NCI-H146 (cell line): ENCODE measurements around the gene IFNA21.
"Not testable (repeated sequence)": the region's sequence is repeated elsewhere in the genome, so short reads cannot be mapped to it uniquely, and the experiment has no call there.

Experiments used
- DNase-seq: peaks from one replicate; lab custom pipeline; 2025; lab: John Stamatoyannopoulos, UW

Gene IFNA21

DNA sequence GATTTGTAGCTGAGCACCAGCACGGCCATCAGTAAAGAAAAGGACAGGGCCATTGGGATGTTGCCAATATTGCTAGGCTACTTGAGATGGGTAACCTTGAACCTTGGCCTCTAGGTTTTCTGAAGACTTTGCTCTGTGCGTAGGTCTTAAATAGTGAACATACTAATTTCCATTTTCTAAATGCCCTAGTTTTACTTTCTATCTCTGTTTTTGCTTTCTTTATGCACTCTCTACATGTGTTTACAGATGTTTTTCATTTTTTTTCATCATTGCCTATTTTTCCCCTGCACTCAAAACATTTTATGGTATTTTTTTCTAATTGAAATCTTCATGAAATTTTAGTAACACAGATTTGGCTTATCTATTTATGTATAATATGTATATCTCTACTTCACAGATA, at the start of gene IFNA21:
Gene IFNA21, minus strand, starts transcription at position 101 of the 400 bp plus-strand sequence. Its CDS starts 48 bp downstream, at position 53.
- DNase-seq = not testable (repeated sequence)

DNA sequence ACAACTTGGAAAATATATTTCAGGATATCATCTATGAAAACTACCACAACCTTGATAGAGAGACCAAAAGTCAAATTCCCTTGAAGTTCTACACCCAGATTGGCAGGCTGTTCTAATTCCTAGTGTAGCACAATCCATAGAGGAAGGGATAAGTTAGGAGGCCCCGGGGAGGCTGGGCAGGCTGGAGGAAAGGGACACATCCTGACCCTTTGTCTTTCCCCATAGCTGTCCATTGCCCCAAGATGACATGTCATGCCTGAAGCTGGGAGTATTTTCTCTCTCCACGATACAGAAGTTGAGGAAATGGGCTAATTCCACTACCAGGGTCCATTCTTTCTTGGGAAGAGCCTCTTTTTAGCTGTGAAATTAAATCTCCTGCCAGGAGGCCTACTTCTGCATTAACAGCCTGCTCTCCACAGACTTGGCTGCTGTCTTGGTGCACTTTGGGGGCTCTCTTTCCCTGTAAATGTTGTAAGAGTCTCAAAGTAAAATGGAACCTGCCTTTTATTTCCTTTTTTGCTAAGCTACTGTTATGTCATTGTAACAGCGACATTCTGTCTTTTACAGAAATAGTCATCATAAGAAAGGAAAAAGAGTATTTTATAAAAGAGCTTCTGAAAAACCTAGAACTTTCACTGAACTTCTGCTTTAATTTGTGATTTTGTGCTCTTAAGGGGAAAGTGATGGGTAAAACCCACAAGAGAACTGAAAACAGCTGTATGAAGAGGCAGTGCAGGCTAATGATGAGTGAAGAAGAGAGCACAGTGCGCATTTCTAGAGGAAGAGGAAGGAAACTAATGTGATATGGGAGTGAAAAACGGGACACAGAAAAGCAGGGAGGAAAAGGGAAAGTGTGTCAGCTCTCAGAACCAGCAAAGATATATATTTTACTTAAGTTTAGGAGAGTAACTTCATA, 47.2 kb upstream of the IFNA21 start:
- DNase-seq = not testable (repeated sequence)

- DNase-seq = not testable (repeated sequence)
Measured at GRCh38 chr9:21212160-21212559, 45.7 kb upstream of the IFNA21 start.

DNA sequence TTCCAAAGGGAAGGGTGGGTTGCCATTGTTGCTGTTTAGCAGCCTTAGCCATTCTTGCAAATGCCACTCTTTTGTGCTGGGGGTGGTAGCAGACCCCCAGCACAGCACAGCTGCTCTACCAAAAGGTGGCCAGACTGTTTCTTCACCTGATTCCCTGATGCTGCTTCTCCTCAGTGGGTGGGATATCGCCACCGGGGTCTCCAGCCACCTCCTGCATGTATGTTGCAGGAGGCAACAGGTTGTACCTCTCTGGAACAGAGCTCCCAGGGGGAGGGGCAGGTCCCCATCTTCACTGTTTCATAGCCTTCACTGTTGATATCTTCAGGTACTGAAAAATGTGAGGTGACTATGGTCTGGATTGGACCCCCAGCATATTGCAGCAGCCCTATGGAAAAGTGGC, 44.3 kb upstream of the IFNA21 start:
- not testable (repeated sequence) for DNase-seq

- no peak for DNase-seq
Measured at GRCh38 chr9:21210311-21210710, 43.9 kb upstream of the IFNA21 start.

GRCh38 chr9:21207043-21207442, 40.6 kb upstream of the IFNA21 start, which contains the start of gene IFNA10:
Gene IFNA10, minus strand, starts transcription at chr9:21207143. Its CDS starts 46 bp downstream, at chr9:21207097.
- not testable (repeated sequence) for DNase-seq

- no peak for DNase-seq
Measured at GRCh38 chr9:21205204-21205603, 38.7 kb upstream of the IFNA21 start.

DNA sequence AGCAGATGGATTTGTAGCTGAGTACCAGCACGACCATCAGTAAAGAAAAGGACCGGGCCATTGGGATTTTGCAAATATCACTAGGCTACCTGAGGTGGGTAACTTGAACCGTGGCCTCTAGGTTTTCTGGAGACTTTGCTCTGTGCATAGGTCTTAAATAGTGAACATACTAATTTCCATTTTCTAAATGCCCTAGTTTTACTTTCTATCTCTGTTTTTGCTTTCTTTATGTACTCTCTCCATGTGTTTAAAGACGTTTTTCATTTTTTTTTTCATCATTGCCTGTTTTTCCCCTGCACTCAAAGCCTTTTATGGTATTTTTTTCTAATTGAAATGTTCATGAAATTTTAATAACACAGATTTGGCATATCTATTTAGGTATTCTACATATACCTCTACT, 35.6 kb upstream of the IFNA21 start, which contains the start of gene IFNA7:
Gene IFNA7, minus strand, starts transcription at position 101 of the 400 bp plus-strand sequence. Its CDS starts 40 bp downstream, at position 61.
- not testable (repeated sequence) for DNase-seq

- DNase-seq = not testable (repeated sequence)
Measured at GRCh38 chr9:21194867-21195776, 28.7 kb upstream of the IFNA21 start.

DNA sequence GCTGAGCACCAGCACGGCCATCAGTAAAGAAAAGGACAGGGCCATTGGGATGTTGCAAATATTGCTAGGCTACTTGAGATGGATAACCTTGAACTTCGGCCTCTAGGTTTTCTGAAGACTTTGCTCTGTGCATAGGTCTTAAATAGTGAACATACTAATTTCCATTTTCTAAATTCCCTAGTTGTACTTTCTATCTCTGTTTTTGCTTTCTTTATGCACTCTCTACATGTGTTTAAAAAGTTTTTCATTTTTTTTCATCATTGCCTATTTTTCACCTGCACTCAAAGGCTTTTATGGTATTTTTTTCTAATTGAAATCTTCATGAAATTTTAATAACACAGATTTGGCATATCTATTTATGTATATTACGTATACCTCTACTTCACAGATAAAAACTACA, 21.0 kb upstream of the IFNA21 start, which contains the start of gene IFNA4:
Gene IFNA4, minus strand, starts transcription at position 101 of the 400 bp plus-strand sequence. Its CDS starts 56 bp downstream, at position 45.
- not testable (repeated sequence) for DNase-seq

DNA sequence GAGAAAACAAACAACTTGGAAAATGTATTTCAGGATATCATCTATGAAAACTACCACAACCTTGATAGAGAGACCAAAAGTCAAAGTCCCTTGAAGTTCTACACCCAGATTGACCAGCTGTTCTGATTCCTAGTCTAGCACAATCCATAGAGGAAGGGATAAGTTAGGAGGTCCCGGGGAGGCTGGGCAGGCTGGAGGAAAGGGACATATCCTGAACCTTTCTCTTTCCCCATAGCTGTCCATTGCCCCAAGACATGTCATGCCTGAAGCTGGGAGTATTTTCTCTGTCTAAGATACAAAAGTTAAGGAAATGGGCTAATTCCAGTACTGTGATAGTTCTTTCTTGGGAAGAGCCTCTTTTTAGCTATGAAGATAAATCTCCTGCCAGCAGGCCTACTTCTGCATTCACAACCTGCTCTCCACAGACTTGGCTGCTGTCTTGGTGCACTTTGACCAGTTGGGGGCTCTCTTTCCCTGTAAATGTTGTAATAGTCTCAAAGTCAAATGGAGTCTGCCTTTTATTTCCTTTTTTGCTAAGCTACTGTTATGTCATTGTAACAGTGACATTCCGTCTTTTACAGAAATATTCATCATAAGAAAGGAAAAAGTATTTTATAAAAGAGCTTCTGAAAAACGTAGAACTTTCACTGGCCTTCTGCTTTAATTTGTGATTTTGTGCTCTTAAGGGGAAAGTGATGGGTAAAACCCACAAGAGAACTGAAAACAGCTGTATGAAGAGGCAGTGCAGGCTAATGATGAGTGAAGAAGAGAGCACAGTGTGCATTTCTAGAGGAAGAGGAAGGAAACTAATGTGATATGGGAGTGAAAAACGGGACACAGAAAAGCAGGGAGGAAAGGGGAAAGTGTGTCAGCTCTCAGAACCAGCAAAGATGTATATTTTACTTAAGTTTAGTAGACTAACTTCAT, 16.6 kb upstream of the IFNA21 start:
- DNase-seq = not testable (repeated sequence)

DNA sequence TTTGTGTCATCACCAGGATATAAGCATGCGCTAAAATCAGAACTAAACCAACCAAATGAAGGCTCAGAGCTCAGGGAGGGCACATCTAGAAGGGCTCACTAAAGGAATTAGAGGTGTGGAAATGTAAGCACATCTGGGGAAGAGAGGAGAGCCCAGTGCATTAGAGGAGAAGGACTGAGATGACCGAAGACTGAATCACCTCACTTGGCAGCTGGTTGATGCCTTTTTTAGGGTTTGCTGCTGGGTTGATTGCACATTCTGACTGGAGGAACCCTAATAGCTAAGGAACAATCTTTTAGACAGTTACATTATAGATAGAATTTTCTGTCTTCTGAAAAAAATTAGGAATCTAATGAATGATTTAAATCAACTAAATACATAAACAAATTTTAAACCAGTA, 8.2 kb upstream of the IFNA21 start:
- DNase-seq = no peak

GRCh38 chr9:21172156-21172555, 5.7 kb upstream of the IFNA21 start:
- DNase-seq = no peak

DNA sequence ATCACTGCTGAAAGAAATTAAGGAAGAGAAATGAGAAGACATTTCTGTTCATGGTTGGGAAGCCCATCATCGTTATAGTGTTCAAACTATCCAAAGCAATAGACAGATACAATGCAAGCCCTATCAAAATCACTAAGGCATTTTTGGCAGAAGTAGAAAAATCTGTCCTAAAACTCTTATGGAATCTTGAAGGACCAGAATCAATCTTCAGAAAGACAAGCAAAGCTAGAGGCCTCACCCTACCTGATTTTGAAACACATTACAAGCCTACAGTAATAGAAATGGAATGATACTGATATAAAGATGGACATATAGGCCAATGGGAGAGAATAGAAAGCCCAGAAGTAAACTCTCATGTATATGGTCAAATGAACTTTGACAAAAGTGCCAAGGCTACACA, 4.9 kb upstream of the IFNA21 start:
- DNase-seq = no peak

- no peak for DNase-seq
Measured at GRCh38 chr9:21165516-21165915, 944 bp downstream of the IFNA21 start.

DNA sequence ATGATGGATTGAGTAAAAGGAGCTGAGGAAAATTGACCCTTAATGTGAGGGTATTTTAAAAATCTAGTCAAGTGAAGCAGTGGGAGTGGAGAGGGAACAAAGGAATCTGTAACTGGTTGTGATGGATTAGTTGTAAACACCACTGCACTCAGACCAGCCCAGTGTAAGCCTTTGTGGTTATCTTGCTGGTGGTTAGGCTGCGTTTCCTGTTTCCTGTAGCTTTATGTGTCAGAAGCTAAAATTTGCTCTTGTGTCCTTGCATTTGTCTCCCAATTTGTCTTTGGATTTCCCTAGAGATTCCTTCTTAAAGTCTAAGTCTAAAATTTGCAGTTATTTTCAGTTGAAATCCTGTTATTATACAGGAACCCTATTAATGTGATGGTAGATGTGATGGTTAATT, 6.3 kb downstream of the IFNA21 start:
- no peak for DNase-seq

DNA sequence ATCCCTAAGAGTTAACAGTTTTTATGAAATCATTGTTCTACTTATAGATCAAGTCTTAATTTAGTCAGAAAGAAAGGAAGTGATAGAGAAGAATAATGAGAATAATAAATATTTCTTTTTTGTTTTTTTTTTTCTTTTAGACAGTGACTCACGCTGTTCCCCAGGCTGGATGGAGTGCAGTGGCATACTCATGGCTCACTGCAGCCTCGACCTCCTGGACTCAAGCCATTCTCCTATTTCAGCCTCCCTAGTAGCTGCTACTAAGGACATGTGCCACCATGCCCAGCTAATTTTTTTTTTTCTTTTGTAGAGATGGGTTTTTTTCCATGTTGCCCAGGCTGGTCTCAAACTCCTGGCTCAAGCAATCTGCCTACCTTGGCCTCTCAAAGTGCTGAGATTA, 11.0 kb downstream of the IFNA21 start:
- no peak for DNase-seq

DNA sequence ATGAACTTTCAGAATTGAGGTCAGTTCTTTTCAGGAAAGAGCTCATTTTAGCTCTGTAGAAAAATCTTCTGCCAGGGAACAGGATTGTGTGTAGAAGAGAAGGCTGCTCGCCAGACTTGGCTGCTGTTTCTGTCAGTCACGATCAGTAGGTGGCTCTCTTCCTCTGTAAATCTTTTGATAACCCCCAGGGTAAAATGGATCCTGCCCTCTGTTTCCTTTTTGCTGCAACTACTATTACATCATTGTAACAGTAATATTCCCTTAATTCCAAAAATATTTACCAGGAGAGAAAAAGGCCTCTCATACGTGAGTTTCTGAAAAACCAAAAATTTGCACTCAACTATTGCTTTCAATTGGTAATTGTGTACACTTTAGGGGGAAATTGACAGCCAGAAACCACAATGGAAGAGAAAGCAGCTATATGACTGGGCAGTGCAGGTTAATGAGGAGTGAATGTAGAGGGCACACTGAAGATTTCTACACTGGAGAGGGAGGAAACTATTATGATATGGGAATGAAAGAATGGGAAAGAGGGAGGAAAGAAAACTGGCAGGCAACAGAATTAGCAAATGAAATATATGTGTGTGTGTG, 12.3 kb downstream of the IFNA21 start:
- no peak for DNase-seq

- DNase-seq = no peak
Measured at GRCh38 chr9:21153336-21154017, 13.0 kb downstream of the IFNA21 start.

DNA sequence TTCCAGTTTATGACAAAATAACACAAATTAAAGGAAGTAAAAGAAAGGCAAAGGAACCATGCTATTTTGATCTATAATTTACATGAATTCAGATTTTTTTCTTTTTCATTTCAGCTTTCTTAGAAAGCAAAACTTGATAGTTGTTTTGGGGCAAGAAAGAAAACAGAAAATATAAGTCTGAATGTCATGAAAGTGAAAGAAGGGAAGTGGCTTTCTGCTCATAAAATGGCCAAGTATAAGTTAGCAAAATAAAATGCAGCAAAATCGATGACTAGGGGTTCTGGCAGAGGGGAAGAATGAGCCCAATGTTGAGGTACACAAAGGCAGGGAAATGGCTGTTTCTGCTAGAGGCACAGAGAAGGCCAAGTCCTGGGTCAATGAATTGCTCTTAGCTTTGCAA, 21.9 kb downstream of the IFNA21 start:
- no peak for DNase-seq
